Neutrophil (primary cell): Measurements from ENCODE around the gene DGCR2.

Experiments used
- H3K27ac ChIP-seq: fragments of 200-600 bp; sonication (generic); 2 replicates; pipeline ENCODE4 v1.5.1; 2016; ENCODE audit warnings: mild to moderate bottlenecking, moderate library complexity
- H3K27me3 ChIP-seq: fragments of 200-600 bp; sonication (generic); 2 replicates; pipeline ENCODE4 v1.6.0; 2016; ENCODE audit warnings: mild to moderate bottlenecking
- H3K36me3 ChIP-seq: fragments of 200-600 bp; sonication (generic); 2 replicates; pipeline ENCODE4 v1.5.1; 2017
- H3K4me1 ChIP-seq, 2 experiments: fragments of 200-600 bp in 1 of 2; sonication (generic) in 1 of 2; 1 replicate in 1 of 2; 2 replicates in 1 of 2; pipeline versions ENCODE4 v1.5.1 to v1.6.1; 2013 to 2016; ENCODE audit warnings: low read depth in 1 of 2, low read length in 1 of 2, mild to moderate bottlenecking in 1 of 2, moderate library complexity in 1 of 2; ENCODE audit not compliant: control insufficient read depth in 1 of 2, insufficient read depth in 1 of 2
- H3K4me3 ChIP-seq, 2 experiments: fragments of 200-600 bp in 1 of 2; sonication (generic) in 1 of 2; 1 replicate in 1 of 2; 2 replicates in 1 of 2; pipeline ENCODE4 v1.5.1; 2013 to 2016; ENCODE audit warnings: low read depth in 1 of 2, low read length in 1 of 2, mild to moderate bottlenecking in 1 of 2, moderate library complexity in 1 of 2
- H3K9me3 ChIP-seq: fragments of 200-600 bp; sonication (generic); 2 replicates; pipeline ENCODE4 v1.5.1; 2016
- TF ChIP-seq, protein P1 (sequence below): fragments of 200-600 bp; sonication (generic); IDR thresholded peaks from 2 replicates; pipeline ENCODE4 v1.5.1; 2016; ENCODE audit warnings: antibody characterized with exemption

Gene DGCR2

DNA sequence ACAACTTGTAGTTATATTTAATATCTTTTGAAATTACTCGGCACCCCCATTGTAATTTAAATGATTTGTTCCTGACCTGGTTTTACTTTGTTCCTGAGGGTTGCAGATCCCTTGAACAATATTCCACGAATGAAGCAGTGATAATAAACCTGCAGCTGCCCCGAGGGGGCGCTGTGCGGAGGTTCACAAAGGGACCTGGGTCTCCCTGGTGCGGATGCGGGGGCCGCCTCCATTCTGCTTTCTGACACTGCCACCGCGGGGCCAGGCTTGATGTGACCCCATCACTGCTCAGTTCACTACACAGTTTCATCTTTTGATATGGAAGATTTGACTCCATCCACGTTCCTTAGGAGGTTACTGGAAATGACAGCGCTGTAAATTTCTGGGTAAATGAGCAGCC lies 123.2 kb downstream of the DGCR2 start:
- Histone ChIP-seq H3K4me3 (no peak overlapping the region), H3K9me3 (no peaks in the 10 kb centered on the region), H3K27me3 (peaks cover 80% of the 10 kb centered on the region), H3K4me1 (no peaks in the 10 kb centered on the region), H3K27ac (no peak overlapping the region), H3K36me3 (no peaks in the 10 kb centered on the region)
- TF ChIP-seq, protein P1, sequence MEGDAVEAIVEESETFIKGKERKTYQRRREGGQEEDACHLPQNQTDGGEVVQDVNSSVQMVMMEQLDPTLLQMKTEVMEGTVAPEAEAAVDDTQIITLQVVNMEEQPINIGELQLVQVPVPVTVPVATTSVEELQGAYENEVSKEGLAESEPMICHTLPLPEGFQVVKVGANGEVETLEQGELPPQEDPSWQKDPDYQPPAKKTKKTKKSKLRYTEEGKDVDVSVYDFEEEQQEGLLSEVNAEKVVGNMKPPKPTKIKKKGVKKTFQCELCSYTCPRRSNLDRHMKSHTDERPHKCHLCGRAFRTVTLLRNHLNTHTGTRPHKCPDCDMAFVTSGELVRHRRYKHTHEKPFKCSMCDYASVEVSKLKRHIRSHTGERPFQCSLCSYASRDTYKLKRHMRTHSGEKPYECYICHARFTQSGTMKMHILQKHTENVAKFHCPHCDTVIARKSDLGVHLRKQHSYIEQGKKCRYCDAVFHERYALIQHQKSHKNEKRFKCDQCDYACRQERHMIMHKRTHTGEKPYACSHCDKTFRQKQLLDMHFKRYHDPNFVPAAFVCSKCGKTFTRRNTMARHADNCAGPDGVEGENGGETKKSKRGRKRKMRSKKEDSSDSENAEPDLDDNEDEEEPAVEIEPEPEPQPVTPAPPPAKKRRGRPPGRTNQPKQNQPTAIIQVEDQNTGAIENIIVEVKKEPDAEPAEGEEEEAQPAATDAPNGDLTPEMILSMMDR = no peak

DNA sequence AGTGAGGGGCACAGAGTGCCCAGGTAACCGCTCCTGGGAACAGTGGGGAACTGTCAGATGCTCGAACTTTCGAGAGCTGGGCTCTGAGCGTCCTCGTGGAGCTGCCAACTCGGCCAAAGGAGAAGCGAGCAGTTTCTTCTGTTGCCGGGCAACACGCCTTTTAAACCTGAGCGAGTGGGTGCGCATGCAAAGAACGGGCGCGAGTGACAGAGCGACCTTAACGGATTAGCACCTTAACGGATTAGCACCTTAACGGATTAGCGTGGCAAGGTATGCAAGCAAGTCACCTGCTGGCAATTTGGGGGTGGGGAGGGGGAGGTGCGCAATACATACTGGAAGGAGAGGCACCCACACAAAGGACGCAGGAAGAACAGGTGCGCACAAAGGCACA lies 124.3 kb downstream of the DGCR2 start:
- no peak overlapping the region for H3K4me3 ChIP-seq
- H3K9me3 ChIP-seq = no peaks in the 10 kb centered on the region
- H3K27me3 ChIP-seq = peaks cover 70% of the 10 kb centered on the region
- TF ChIP-seq, protein P1 = no peak
- H3K36me3 ChIP-seq = no peaks in the 10 kb centered on the region
- no peak overlapping the region for H3K27ac ChIP-seq
- no peaks in the 10 kb centered on the region for H3K4me1 ChIP-seq

DNA sequence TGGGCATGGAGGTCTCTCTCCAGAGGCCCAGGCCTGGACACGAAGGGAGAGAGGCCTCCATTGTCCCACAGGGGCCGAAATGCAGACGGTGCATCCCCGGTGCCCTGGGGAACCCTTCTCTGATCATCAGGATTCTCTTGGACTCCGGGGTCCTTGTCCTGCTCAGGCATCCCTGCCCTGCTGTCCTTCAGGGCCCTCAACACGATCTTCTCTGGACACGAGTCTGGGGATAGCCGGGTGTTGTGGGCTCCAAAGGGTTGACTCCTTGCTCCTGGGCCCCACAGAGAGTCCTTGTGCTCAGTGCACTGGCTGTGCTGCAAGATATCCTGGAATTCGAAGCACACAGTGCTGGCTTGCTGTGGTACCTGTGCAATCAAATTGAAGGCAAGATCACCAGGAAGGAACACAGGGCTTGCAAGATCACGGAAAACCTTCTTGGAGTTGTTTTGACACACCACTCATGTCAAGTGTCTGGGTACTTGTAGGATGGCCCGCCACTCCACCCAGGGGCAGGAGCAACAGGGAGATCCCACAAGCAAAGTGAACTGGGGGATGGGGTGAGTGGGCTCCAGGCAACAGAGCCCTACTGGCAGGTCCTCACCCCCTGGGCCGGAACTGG lies 124.8 kb downstream of the DGCR2 start:
- no peaks in the 10 kb centered on the region for H3K9me3 ChIP-seq
- H3K27me3 ChIP-seq = peaks cover 64% of the 10 kb centered on the region

DNA sequence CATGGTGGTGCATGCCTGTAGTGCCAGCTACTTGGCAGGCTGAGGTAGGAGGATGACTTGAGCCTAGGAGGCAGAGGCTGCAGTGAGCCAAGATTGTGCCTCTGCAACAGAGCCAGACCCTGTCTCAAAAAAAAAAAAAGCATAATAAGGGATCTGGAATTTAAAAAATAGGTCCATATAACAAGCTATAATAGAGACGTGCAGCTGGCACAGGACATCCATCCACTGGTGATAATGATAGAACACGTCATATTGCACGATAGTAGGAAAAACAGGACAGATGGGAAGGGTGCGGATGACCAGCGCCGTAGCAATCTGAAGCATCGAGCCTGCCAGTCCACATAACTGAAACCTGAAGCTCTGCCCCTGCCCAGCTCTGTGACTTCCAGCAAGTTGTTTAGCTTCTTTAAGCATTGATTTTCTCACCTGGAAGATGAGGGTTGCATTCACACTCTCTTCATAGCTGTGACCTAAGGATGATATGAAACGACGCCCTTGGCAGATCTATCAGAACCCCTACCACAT lies 125.8 kb downstream of the DGCR2 start:
- no peak overlapping the region for H3K4me3 ChIP-seq
- TF ChIP-seq, protein P1 = no peak
- no peaks in the 10 kb centered on the region for H3K36me3 ChIP-seq
- H3K27ac ChIP-seq = no peak overlapping the region
- peaks cover 55% of the 10 kb centered on the region for H3K27me3 ChIP-seq
- no peaks in the 10 kb centered on the region for H3K9me3 ChIP-seq
- H3K4me1 ChIP-seq = no peaks in the 10 kb centered on the region

More for the DNA sequence above, 124.8 kb downstream of the DGCR2 start:
- Histone ChIP-seq H3K4me3 (no peak overlapping the region), H3K27ac (no peak overlapping the region), H3K4me1 (no peaks in the 10 kb centered on the region), H3K36me3 (no peaks in the 10 kb centered on the region)
- TF ChIP-seq, protein P1 = no peak

DNA sequence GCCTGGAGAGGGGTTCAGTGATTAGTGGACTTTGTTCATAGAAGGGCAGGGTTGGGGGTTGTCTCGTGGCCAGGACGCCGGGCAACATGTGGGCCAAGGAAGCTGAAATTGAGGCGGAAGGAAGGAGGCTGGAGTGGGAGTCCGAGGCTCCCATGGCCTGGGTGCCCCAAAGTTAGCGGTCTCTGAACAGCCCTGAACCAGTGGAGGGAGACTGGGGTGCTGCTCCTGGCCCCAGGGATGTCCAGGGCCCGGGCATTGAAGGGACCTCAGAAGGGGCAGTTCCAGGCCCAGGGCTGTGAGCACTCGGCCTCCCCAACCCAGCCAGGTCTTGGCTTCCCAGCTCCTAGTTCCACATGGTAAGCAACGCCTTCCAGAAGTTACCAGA lies 126.9 kb downstream of the DGCR2 start:
- Histone ChIP-seq H3K27ac (no peak overlapping the region), H3K4me3 (no peak overlapping the region), H3K36me3 (no peaks in the 10 kb centered on the region), H3K27me3 (peaks cover 44% of the 10 kb centered on the region), H3K9me3 (no peaks in the 10 kb centered on the region), H3K4me1 (no peaks in the 10 kb centered on the region)
- TF ChIP-seq, protein P1 = no peak
